Measurements from ENCODE around the gene SYTL3. TPM values are rescaled to one million over a fixed set of nuclear protein-coding genes. Genes with fewer than 3 reads are reported as not detected.
A peak's percentile ranks its signal among the peaks of the same experiment; 100 is the strongest.

SYTL3 gene
- total RNA-seq, 2 donors from 2014 or later = 9.9 to 12.1 TPM

GRCh38 chr6:158718461-158719046 is 68.7 kb downstream of the SYTL3 start:
- Histone ChIP-seq H3K4me1 (replicated peaks) (no peaks in the 10 kb centered on the region), H3K4me3 (no peak overlapping the region), H3K36me3 (no peaks in the 10 kb centered on the region), H3K9me3 (no peaks in the 10 kb centered on the region), H3K27ac (no peak overlapping the region), H3K27me3 (replicated peaks; ENCODE audit: insufficient read depth) (no peaks in the 10 kb centered on the region)
- intact Hi-C loops (cut with DNase I) = no loop called here
- DNase-seq (ENCODE audit: low spot score) = no peak
- 68% methylated on average over 13 of the region's 13 CpGs for WGBS
- TF ChIP-seq CTCF (IDR thresholded peaks at IDR 0.05) (peak in 2 of 4 experiments; percentile 19 to 39), POLR2AphosphoS5 (IDR thresholded peaks at IDR 0.05) (no peak)

DNA sequence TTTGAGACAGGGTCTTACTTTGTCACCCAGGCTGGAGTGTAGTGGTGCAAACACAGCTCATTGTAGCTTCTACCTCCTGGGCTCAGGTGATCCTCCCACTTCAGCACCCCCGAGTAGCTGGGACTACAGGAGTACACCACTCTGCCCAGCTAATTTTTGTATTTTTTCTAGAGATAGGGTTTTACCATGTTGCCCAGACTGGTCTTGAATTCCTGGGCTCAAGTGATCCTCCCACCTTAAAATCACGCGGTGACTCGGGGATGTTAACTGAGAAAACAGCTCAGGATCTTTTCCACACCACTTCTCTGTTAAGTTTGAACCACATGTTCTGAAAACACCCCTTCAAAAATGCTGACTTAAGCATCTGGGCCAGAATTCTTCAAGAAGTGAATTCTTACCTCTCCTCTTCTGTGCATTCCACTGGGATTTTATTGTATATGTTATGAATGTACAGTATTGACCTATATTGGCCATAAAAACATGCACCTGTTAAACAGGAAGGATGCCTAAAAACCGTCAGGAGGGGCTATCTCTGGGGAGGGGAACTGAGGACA is 72.4 kb downstream of the SYTL3 start:
- no peaks in the 10 kb centered on the region for H3K9me3 ChIP-seq
- no peaks in the 10 kb centered on the region for H3K36me3 ChIP-seq
- WGBS = 59% methylated on average over 5 of the region's 5 CpGs
- no peak for TF ChIP-seq CTCF (IDR thresholded peaks at IDR 0.05)
- TF ChIP-seq POLR2A (IDR thresholded peaks at IDR 0.05) = no peak
- no peak for TF ChIP-seq POLR2AphosphoS5 (IDR thresholded peaks at IDR 0.05)
- no peaks in the 10 kb centered on the region for H3K27me3 ChIP-seq (replicated peaks; ENCODE audit: insufficient read depth)
- no peak for DNase-seq (ENCODE audit: low spot score)
- no peaks in the 10 kb centered on the region for H3K4me1 ChIP-seq (replicated peaks)
- H3K27ac ChIP-seq = no peak overlapping the region
- intact Hi-C loops (cut with DNase I) = no loop called here
- H3K4me3 ChIP-seq = no peak overlapping the region

DNA sequence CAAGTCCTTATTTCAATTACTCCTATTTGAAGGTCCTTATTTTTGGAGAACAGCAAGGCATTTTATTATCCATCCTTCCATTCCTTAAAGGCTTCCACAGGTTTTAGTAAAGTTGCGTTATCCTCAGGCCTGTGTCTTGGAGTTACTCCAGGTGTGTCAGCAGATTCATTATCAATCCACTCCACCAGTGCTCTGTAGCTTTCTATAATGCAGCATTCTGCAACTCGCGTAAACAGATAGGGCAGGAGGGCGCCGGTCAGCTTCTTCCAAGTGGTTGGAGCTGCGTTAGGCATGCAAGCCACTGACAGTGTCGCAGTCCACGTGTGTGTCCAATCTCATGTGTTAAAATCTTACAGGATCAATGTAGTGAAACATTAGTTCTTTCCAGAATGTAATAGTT is 75.8 kb downstream of the SYTL3 start:
- no peak for TF ChIP-seq POLR2AphosphoS5 (IDR thresholded peaks at IDR 0.05)
- Histone ChIP-seq H3K4me3 (no peak overlapping the region), H3K27me3 (replicated peaks; ENCODE audit: insufficient read depth) (no peaks in the 10 kb centered on the region), H3K4me1 (replicated peaks) (no peaks in the 10 kb centered on the region), H3K27ac (no peak overlapping the region), H3K9me3 (no peaks in the 10 kb centered on the region), H3K36me3 (no peaks in the 10 kb centered on the region)
- intact Hi-C loops (cut with DNase I) = no loop called here
- no peak for DNase-seq (ENCODE audit: low spot score)
- whole genome bisulfite sequencing = 91% methylated on average over 8 of the region's 8 CpGs

- Histone ChIP-seq H3K4me3 (no peak overlapping the region), H3K4me1 (replicated peaks) (no peaks in the 10 kb centered on the region), H3K36me3 (no peaks in the 10 kb centered on the region), H3K27ac (no peak overlapping the region), H3K9me3 (no peaks in the 10 kb centered on the region), H3K27me3 (replicated peaks; ENCODE audit: insufficient read depth) (no peaks in the 10 kb centered on the region)
- intact Hi-C loops (cut with DNase I) = no loop called here
- DNase-seq (ENCODE audit: low spot score) = no peak
- WGBS = 97% methylated on average over 6 of the region's 6 CpGs
- TF ChIP-seq CTCF (IDR thresholded peaks at IDR 0.05) (no peak), POLR2A (IDR thresholded peaks at IDR 0.05) (no peak), POLR2AphosphoS5 (IDR thresholded peaks at IDR 0.05) (no peak)
Measured at GRCh38 chr6:158729906-158730540, 80.2 kb downstream of the SYTL3 start.

GRCh38 chr6:158730541-158730907 is 80.7 kb downstream of the SYTL3 start:
- Histone ChIP-seq H3K36me3 (no peaks in the 10 kb centered on the region), H3K4me3 (no peak overlapping the region), H3K4me1 (replicated peaks) (no peaks in the 10 kb centered on the region), H3K27ac (no peak overlapping the region), H3K9me3 (no peaks in the 10 kb centered on the region), H3K27me3 (replicated peaks; ENCODE audit: insufficient read depth) (no peaks in the 10 kb centered on the region)
- intact Hi-C loops (cut with DNase I) = no loop called here
- DNase-seq (ENCODE audit: low spot score) = no peak
- TF ChIP-seq CTCF (IDR thresholded peaks at IDR 0.05) = no peak
- no peak for TF ChIP-seq POLR2AphosphoS5 (IDR thresholded peaks at IDR 0.05)
- TF ChIP-seq POLR2A (IDR thresholded peaks at IDR 0.05) = no peak
- 95% methylated on average over 18 of the region's 18 CpGs for WGBS

All from prostate gland (tissue), 2 donors.